ENCODE measurements around the gene CD37.
A peak's percentile ranks its signal among the peaks of the same experiment; 100 is the strongest.
"Not testable (repeated sequence)": the region's sequence is repeated elsewhere in the genome, so short reads cannot be mapped to it uniquely, and the experiment has no call there.

The CD37 gene

DNA sequence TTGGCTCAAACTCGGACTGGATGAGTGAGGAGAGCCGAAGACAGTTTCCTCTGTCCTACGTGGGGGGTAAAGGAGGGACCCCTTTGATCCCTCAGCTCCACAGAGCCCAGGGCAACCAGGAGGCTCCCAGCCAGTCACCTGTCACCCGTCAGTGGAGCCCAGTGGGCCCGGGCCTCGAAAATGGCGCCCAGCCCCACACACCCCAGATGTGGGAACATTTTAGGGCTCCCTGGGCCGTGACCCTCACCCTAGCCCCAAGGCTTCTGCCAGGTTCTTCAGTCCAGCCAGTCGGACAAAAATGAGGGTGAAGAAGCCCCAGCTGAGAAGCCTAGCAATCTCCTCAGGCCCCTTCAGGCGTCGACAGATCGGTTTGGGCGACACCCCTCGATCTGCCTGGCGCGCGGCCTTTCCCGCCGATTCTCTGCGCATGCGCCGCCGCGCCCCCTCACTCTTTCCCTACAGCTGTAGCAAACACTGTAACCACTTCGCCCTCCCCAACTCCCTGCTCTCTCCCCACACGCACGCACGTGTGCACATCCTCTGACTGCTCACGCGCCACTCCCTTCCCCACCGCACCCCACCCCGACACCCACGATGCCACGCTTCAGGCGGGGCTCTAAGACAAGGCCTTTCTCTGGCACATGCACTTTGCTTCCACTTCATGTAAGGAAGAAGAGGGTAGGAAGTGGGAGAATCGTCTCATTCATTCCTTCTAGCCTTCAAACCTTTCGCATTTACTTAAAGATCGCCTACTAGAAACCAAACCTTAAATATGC lies 10.2 kb upstream of the CD37 start, which contains the start of gene SLC6A16:
TSS of gene SLC6A16 (minus strand) at position 391 of the 776 bp plus-strand sequence. CDS start 13,844 bp downstream, outside the sequence.
- H3K4me3 ChIP-seq (ENCODE audit: low read length): no peak within 1 kb of the TSS
- TF ChIP-seq, protein P1, sequence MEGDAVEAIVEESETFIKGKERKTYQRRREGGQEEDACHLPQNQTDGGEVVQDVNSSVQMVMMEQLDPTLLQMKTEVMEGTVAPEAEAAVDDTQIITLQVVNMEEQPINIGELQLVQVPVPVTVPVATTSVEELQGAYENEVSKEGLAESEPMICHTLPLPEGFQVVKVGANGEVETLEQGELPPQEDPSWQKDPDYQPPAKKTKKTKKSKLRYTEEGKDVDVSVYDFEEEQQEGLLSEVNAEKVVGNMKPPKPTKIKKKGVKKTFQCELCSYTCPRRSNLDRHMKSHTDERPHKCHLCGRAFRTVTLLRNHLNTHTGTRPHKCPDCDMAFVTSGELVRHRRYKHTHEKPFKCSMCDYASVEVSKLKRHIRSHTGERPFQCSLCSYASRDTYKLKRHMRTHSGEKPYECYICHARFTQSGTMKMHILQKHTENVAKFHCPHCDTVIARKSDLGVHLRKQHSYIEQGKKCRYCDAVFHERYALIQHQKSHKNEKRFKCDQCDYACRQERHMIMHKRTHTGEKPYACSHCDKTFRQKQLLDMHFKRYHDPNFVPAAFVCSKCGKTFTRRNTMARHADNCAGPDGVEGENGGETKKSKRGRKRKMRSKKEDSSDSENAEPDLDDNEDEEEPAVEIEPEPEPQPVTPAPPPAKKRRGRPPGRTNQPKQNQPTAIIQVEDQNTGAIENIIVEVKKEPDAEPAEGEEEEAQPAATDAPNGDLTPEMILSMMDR (IDR thresholded peaks at IDR 0.05; ENCODE audit: insufficient read depth, low read depth, low read length, missing control alignments): no peak
- DNase-seq (ENCODE audit: low read depth): no peak

DNA sequence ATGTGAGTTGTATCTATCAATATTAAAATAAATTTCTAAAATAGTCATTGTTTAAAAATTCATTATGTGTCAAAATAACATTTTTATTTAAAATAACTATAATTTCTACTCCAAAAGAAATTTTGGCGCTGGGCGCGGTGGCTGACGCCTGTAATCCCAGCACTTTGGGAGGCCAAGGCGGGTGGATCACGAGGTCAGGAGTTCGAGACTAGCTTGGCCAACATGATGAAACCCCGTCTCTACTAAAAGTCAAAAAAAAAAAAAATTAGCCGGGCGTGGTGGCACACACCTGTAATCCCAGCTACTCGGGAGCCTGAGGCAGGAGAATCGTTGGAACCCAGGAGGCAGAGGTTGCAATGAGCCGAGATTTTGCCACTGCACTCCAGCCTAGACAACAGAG lies 9.4 kb upstream of the CD37 start:
- DNase-seq (ENCODE audit: low read depth): not testable (repeated sequence)

DNA sequence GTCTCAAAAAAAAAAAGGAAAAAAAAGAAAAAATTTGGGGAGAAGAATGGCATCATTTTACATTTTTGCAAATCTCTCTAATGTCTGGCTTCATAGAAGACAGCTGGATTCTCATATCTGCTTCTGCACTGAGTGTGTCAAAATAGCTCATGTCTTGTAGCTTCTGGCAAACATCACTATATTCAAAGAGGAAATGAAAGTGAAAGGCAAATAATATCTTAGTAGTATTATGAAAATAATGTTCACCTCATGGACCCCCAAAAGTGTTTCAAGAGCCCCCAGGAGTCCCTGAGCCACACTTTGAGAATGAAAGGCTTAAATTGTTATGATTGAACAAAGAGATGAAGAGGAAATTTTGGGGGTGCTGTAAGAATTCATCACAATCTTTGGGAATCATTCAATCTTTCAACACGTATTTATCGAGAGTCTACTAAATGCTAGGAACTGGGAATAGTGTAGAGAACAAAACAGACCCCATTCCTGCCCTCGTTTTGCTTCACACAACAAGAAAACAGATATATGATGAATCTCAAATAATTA lies 9.0 kb upstream of the CD37 start:
- TF ChIP-seq, protein P1 (IDR thresholded peaks at IDR 0.05; ENCODE audit: insufficient read depth, low read depth, low read length, missing control alignments): no peak
- no peak overlapping the region for H3K4me3 ChIP-seq (ENCODE audit: low read length)
- no peak for DNase-seq (ENCODE audit: low read depth)

More for the DNA sequence above, 9.4 kb upstream of the CD37 start:
- not testable (repeated sequence) for H3K4me3 ChIP-seq (ENCODE audit: low read length)

DNA sequence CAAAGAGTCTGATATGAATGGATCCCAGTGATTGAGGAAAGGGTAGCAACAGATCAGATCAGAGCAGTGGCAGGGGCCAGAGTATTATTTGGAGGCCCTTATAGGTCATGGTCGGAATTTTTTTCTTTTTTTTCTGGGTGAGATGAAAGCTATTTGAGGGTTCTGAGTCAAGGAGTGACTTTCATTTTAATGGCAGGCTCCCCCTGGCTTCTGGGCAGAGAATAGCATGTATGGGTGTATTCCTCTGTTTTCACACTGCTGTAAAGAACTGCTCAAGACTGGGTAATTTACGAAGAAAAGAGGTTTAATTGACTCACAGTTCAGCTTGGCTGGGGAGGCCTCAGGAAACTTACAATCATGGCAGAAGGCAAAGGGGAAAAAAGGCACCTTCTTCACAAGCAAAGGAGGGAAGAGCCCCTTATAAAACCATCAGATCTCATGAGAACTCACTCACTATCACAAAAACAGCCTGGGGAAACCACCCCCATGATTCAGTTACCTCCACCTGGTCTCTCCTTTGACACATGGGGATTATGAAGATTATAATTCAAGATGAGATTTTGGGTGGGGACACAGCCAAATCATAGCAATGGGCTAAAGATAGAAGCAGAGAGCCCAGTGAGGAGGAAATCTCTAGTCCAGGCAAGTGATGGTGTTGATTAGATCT lies 7.2 kb upstream of the CD37 start:
- peak; percentile 49 for DNase-seq (ENCODE audit: low read depth)
- no peak overlapping the region for H3K4me3 ChIP-seq (ENCODE audit: low read length)

DNA sequence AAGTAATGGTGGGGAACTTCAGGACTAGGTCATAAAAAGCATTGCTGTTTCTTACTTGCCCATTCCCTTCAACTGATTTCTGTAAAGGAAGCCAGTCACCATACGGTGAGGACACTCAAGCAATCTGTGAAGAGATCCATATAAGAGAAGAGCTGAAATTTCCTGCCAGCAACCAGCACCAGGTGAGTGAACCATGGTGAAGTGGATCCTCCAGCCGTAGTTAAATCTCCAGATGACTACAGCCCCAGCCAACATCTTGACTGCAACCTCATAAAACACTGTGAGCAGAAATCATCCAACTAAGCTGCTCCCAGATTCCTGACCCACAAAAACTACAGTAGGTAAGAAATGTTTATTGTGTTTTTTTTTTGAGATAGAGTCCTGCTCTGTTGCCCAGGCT lies 6.5 kb upstream of the CD37 start:
- TF ChIP-seq, protein P1 (IDR thresholded peaks at IDR 0.05; ENCODE audit: insufficient read depth, low read depth, low read length, missing control alignments): no peak
- DNase-seq (ENCODE audit: low read depth): no peak
- H3K4me3 ChIP-seq (ENCODE audit: low read length): no peak overlapping the region

More for the DNA sequence above, 7.2 kb upstream of the CD37 start:
- TF ChIP-seq, protein P1 (IDR thresholded peaks at IDR 0.05; ENCODE audit: insufficient read depth, low read depth, low read length, missing control alignments): peak; percentile 76

DNA sequence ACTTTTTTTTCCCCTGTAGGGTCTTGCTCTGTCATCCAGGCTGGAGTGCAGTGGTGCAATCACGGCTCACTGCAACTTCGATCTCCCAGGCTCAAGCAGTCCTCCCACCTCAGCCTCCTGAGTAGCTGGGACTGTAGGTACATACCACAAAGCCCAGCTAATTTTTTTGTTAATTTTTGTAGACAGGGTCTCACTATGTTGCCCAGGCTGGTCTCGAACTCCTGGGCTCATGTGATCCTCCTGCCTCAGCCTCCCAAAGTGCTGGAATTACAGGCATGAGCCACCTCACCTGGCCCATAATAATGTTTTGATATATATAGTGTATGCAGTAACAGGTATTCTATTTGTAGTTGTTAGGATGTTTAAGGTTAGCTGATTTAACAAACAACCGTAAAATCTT lies 4.0 kb upstream of the CD37 start:
- H3K4me3 ChIP-seq (ENCODE audit: low read length); DNase-seq (ENCODE audit: low read depth): not testable (repeated sequence)

DNA sequence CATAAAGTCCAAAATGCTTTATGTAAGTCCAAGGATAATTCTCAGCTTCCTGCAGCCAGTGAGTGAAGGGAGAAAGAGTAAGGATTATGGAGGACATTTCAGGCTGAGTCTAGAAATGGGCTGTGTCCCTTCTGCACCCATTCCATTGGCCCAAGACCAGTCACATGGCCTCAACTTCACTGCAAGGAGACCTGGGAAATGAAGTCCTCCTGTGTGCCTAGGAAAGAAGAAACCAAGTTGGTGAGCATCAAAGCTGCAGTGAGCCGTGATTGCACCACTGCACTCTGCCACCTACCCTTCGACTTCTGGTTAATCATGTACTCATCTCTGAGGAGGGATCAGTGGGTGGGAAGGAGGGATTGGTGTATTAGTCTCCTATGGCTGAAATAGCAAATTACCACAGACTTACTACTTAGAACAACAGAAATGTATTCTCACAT lies 3.6 kb upstream of the CD37 start:
- TF ChIP-seq, protein P1 (IDR thresholded peaks at IDR 0.05; ENCODE audit: insufficient read depth, low read depth, low read length, missing control alignments): no peak

DNA sequence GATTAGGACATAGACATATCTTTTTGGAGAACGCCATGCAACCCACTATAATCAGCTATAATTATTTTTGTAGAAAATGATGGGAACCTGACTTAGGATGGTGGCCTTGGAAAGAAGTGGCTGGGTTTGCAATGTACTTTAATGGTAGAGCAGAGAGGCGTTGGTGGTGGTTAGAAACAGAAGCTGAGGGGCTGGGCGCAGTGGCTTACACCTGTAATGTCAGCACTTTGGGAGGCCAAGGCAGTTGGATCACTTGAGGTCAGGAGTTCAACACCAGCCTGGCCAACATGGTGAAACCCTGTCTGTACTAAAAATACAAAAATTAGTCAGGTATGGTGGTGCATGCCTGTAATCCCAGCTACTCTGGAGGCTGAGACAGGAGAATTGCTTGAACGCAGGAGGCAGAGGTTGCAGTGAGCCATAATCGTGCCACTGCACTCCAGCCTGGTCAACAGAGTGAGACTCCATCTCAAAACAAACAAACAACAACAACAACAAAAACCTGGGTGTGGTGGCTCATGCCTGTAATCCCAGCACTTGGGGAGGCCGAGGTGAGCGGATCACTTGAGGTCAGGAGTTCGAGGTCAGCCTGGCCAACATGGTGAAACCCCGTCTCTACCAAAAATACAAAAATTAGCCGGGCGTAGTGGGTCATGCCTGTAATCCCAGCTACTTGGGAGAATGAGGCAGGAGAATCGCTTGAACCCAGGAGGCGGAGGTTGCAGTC lies 2.4 kb upstream of the CD37 start:
- H3K4me3 ChIP-seq (ENCODE audit: low read length); DNase-seq (ENCODE audit: low read depth): not testable (repeated sequence)

More for the DNA sequence above, 3.6 kb upstream of the CD37 start:
- H3K4me3 ChIP-seq (ENCODE audit: low read length): no peak overlapping the region
- peak; percentile 62 for DNase-seq (ENCODE audit: low read depth)
